ENCODE results near the gene CMIP. TPM values are rescaled to one million over a fixed set of nuclear protein-coding genes. Genes with fewer than 3 reads are reported as not detected.

The CMIP gene
- total RNA-seq, 1 experiment from 2014 or later, result 53.6 TPM

DNA sequence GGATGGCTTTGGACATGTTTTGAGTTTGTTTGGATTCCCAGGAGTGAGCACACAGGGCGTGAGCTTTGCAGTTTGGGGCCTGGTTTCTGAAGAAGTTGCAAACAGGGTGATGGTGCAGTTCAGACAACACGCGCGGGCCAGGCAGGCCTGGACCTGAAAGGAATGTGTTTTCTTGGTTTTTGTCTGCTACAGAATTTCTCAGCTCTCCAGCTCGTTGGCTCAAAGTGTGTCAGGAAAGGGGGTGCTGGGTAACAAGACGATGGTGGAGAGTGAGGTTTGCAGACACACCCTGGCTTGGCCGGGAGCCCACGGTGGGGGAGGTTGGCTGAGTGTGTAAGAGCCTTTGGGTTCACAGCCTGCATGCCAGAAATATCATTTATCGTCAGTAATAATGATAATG, 82.3 kb downstream of the CMIP start:
- no TSS peak for BruUV-seq (replicated peaks)
- peaks cover 27% of the 10 kb centered on the region for H3K36me3 Mint-ChIP-seq (ENCODE audit: insufficient read depth, unreplicated experiment)
- DNase-seq (ENCODE audit: unreplicated experiment), result peak; percentile 96
- POLR2A ChIA-PET, result interaction anchor here (0.6 to 5.2 kb wide), 28 partner anchors 8 to 239 kb away, joined by 3 to 64 read pairs (median 6); no protein-coding TSS in a partner anchor
- CTCF ChIA-PET, result interaction anchor here (0.6 to 2.2 kb wide), 14 partner anchors 19 to 196 kb away, joined by 3 to 6 read pairs (median 4); no protein-coding TSS in a partner anchor
- intact Hi-C loops (cut with micrococcal nuclease), result loop anchor here (1.0 to 10.0 kb wide), 4 partner anchors 54 to 170 kb away; no protein-coding TSS in a partner anchor
- peak overlapping the region; percentile 97 for H3K27ac Mint-ChIP-seq (ENCODE audit: low read depth, unreplicated experiment)
- H3K4me1 Mint-ChIP-seq (ENCODE audit: insufficient read depth, unreplicated experiment), result peaks cover 68% of the 10 kb centered on the region
- no peaks in the 10 kb centered on the region for H3K27me3 Mint-ChIP-seq (ENCODE audit: insufficient read depth, unreplicated experiment)
- TF ChIP-seq, protein P1, sequence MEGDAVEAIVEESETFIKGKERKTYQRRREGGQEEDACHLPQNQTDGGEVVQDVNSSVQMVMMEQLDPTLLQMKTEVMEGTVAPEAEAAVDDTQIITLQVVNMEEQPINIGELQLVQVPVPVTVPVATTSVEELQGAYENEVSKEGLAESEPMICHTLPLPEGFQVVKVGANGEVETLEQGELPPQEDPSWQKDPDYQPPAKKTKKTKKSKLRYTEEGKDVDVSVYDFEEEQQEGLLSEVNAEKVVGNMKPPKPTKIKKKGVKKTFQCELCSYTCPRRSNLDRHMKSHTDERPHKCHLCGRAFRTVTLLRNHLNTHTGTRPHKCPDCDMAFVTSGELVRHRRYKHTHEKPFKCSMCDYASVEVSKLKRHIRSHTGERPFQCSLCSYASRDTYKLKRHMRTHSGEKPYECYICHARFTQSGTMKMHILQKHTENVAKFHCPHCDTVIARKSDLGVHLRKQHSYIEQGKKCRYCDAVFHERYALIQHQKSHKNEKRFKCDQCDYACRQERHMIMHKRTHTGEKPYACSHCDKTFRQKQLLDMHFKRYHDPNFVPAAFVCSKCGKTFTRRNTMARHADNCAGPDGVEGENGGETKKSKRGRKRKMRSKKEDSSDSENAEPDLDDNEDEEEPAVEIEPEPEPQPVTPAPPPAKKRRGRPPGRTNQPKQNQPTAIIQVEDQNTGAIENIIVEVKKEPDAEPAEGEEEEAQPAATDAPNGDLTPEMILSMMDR (IDR thresholded peaks at IDR 0.05; ENCODE audit: unreplicated experiment), result no peak
- H3K4me3 Mint-ChIP-seq (ENCODE audit: unreplicated experiment), result peak overlapping the region; percentile 65
- no peaks in the 10 kb centered on the region for H3K9me3 Mint-ChIP-seq (ENCODE audit: unreplicated experiment)

DNA sequence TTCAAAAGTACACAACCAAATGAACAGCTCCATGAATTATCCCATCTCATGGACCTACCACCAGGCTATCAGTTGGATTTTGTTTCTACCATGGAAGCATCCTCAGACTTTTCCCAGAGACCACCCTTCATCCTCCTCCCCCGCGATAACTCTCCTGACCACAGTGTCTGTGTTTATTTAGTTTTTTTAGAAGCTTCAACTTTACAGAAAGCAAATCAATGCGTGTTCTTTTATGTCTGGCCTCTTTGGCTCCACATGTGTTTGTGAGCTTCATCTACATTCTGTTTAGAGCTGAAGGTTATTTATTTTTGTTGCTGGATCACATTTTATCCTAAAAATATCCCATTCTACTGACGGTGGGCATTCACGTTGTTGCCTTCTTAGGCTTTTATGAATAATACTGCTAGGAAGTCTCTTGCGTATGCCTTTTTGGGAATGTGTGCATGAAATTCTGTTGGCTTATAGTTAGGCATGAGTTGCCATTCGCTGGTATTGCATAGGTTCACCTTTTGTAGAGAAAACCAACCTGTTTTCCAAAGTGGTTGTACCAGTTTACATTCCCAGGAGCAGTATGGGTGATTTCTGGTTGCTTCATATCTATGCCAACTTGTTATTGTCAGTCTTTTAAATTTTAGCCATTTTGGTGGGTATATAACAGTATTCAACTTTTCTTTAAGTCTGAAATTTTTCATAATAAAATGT, 83.0 kb downstream of the CMIP start:
- no TSS peak for BruUV-seq (replicated peaks)
- Mint-ChIP-seq H3K9me3 (ENCODE audit: unreplicated experiment) (no peaks in the 10 kb centered on the region), H3K27ac (ENCODE audit: low read depth, unreplicated experiment) (peak overlapping the region; percentile 97), H3K4me1 (ENCODE audit: insufficient read depth, unreplicated experiment) (peaks cover 72% of the 10 kb centered on the region), H3K4me3 (ENCODE audit: unreplicated experiment) (peak overlapping the region; percentile 65), H3K36me3 (ENCODE audit: insufficient read depth, unreplicated experiment) (peaks cover 29% of the 10 kb centered on the region), H3K27me3 (ENCODE audit: insufficient read depth, unreplicated experiment) (no peaks in the 10 kb centered on the region)
- intact Hi-C loops (cut with micrococcal nuclease), result loop anchor here (1.0 to 10.0 kb wide), 4 partner anchors 53 to 170 kb away; no protein-coding TSS in a partner anchor
- TF ChIP-seq, protein P1 (IDR thresholded peaks at IDR 0.05; ENCODE audit: unreplicated experiment), result no peak
- no peak for DNase-seq (ENCODE audit: unreplicated experiment)
- POLR2A ChIA-PET, result interaction anchor here (0.7 to 5.2 kb wide), 20 partner anchors 7 to 209 kb away, joined by 3 to 64 read pairs (median 8); no protein-coding TSS in a partner anchor
- CTCF ChIA-PET, result interaction anchor here (0.7 to 2.2 kb wide), 8 partner anchors 34 to 210 kb away, joined by 3 to 6 read pairs (median 3); no protein-coding TSS in a partner anchor

DNA sequence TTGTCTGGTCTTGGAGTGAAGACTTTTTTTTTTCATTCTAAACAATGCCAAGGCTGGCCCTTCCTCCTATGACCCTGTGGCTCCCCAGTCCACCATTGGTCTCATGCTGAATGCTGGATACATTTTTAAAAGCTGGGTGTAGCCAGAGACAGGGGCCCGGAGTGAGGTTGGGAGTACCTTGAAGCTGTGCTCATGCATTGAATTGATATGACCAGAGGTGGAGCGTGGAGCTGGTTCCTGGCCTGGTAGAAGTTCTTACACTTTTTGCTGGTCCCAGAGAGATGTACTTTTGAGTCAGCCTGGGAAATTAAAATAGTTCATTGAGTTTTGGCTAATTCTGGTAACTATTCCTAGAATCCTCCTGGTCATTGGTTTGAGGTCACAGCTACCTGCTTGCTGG, 83.6 kb downstream of the CMIP start:
- intact Hi-C loops (cut with micrococcal nuclease), result loop anchor here (10.0 kb wide), 1 partner anchor 123 kb away; no protein-coding TSS in a partner anchor
- no peaks in the 10 kb centered on the region for H3K9me3 Mint-ChIP-seq (ENCODE audit: unreplicated experiment)
- H3K27me3 Mint-ChIP-seq (ENCODE audit: insufficient read depth, unreplicated experiment), result no peaks in the 10 kb centered on the region
- H3K4me3 Mint-ChIP-seq (ENCODE audit: unreplicated experiment), result no peak overlapping the region
- no peak for DNase-seq (ENCODE audit: unreplicated experiment)
- H3K36me3 Mint-ChIP-seq (ENCODE audit: insufficient read depth, unreplicated experiment), result peaks cover 23% of the 10 kb centered on the region
- peaks cover 74% of the 10 kb centered on the region for H3K4me1 Mint-ChIP-seq (ENCODE audit: insufficient read depth, unreplicated experiment)
- POLR2A ChIA-PET, result interaction anchor here (0.5 to 5.2 kb wide), 9 partner anchors 23 to 210 kb away, joined by 3 to 64 read pairs (median 27); no protein-coding TSS in a partner anchor
- peak overlapping the region; percentile 74 for H3K27ac Mint-ChIP-seq (ENCODE audit: low read depth, unreplicated experiment)
- TF ChIP-seq, protein P1 (IDR thresholded peaks at IDR 0.05; ENCODE audit: unreplicated experiment), result no peak
- BruUV-seq (replicated peaks), result no TSS peak
- CTCF ChIA-PET, result interaction anchor here (1.0 to 1.6 kb wide), 3 partner anchors 58 to 209 kb away, joined by 3 to 4 read pairs (median 3); no protein-coding TSS in a partner anchor

DNA sequence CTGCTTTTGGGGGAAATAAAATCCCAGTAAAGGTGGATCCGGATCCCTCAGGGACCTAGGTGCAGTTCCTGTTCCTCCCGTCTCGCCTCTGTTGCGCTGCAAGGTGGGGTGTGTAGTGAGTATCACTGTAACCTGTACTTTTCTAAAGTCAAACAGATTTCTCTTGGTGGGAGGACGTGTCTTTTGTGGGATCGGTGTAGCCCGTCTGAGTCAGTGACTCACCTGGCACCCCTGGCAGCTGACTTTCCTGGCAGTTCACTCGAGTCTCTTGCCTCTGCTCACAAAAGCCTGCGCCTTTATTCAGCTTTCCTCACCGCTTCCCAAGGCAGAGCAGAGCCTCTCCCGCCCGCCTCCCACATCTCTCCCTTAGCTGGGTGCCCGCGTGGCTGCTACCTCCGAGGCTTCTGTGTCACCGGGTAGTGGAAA, 85.7 kb downstream of the CMIP start:
- intact Hi-C loops (cut with micrococcal nuclease), result loop anchor here (5.0 kb wide), 1 partner anchor 92 kb away; no protein-coding TSS in a partner anchor

More for the DNA sequence above, 85.7 kb downstream of the CMIP start:
- Mint-ChIP-seq H3K4me3 (ENCODE audit: unreplicated experiment) (peak overlapping the region; percentile 53), H3K27ac (ENCODE audit: low read depth, unreplicated experiment) (peak overlapping the region; percentile 97), H3K9me3 (ENCODE audit: unreplicated experiment) (no peaks in the 10 kb centered on the region), H3K27me3 (ENCODE audit: insufficient read depth, unreplicated experiment) (no peaks in the 10 kb centered on the region), H3K4me1 (ENCODE audit: insufficient read depth, unreplicated experiment) (peaks cover 69% of the 10 kb centered on the region), H3K36me3 (ENCODE audit: insufficient read depth, unreplicated experiment) (peaks cover 13% of the 10 kb centered on the region)
- ChIA-PET POLR2A (interaction anchor here (0.7 to 2.7 kb wide), 18 partner anchors 9 to 183 kb away, joined by 3 to 30 read pairs (median 4); partner anchors contain the start of gene CMIP), CTCF (interaction anchor here (0.5 to 1.5 kb wide), 7 partner anchors 17 to 386 kb away, joined by 3 to 6 read pairs (median 3); no protein-coding TSS in a partner anchor)
- TF ChIP-seq, protein P1 (IDR thresholded peaks at IDR 0.05; ENCODE audit: unreplicated experiment), result no peak
- peak; percentile 81 for DNase-seq (ENCODE audit: unreplicated experiment)
- no TSS peak for BruUV-seq (replicated peaks)
